Transverse colon (tissue), 3 donors: Measurements from ENCODE around the gene OR5K2.

Source experiments
- CTCF ChIP-seq, 5 experiments: fragments of 200-600 bp in 3 of 5; fragments of 450-650 bp in 2 of 5; sonication (generic) in 3 of 5; IDR thresholded peaks; 1 replicate in 2 of 5; 2 replicates in 3 of 5; pipeline ENCODE4 v1.5.1; 2016 to 2017; ENCODE audit warnings: antibody characterized with exemption in 5 of 5, inconsistent platforms in 3 of 5, mild to moderate bottlenecking in 2 of 5, moderate library complexity in 1 of 5
- EP300 ChIP-seq: sonication (generic); formaldehyde crosslinking; IDR thresholded peaks from one replicate; pipeline ENCODE4 v1.6.1; 2017; ENCODE audit warnings: antibody characterized with exemption, low read depth
- POLR2A ChIP-seq: fragments of 450-650 bp; IDR thresholded peaks from one replicate; pipeline ENCODE4 v1.6.1; 2016; ENCODE audit warnings: antibody characterized with exemption, mild to moderate bottlenecking, moderate library complexity

- no peak for TF ChIP-seq CTCF (IDR thresholded peaks at IDR 0.05)
- TF ChIP-seq EP300, result no peak
- TF ChIP-seq POLR2A, result no peak
Measured at GRCh38 chr3:98518816-98519215, 21.3 kb downstream of the OR5K2 start.
